ENCODE results near the gene ABCA7.

DNA sequence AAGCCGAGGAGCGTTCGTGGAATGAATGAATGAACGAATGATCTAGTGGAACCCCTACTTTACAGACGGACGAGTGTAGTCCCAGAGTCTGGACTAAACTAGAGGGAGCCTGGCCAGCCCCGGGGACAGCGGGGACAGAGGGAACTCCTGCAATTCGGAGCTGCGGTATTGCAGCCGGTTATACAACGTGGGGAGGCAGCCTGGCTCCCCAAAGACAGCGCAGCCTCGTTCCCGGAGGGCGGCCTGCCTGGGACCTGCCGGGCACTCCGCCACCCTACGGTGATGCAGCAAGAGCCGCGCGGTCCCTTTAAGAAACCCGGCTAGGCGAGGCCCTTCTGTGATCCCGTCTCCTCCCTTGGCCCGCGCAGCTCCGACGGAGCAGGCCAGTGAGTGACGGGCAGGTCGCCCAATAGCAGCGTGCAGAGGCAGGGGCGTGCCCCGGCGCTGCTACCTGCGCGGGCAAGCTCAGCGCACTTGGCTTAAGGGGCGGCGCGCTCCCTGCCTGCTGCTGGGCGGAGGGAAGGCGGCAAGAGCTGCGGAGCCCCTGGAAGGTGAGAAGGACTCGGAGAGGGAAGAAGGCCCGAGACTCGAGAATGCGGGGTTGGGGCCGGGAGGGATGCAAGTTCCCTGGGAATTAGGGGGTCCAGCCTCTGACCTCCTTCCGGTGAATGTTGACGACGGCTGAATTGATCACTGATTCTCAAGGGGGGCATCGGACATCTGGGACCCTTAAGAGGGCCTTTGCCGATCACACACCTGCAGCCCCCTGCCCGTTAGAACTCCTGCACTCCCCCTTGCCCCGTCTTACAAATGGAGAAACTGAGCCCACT lies at the start of gene ABCA7:
- TF ChIP-seq CTCF (IDR thresholded peaks at IDR 0.05) (no peak), POLR2A (IDR thresholded peaks at IDR 0.05) (no peak)
